Lower leg skin (tissue), 3 donors: Measurements from ENCODE around the gene COL25A1.

Source experiments
- CTCF ChIP-seq, 3 donors: fragments of 450-650 bp; IDR thresholded peaks; one replicate each; pipeline ENCODE4 v1.5.1; 2016; ENCODE audit warnings: antibody characterized with exemption in 3 of 3, mild to moderate bottlenecking in 3 of 3, moderate library complexity in 2 of 3
- POLR2A ChIP-seq, 2 donors: fragments of 450-650 bp; IDR thresholded peaks; one replicate each; pipeline ENCODE4 v1.6.1; 2016 to 2017; ENCODE audit warnings: antibody characterized with exemption in 2 of 2, mild to moderate bottlenecking in 1 of 2, moderate library complexity in 1 of 2

- no peak for TF ChIP-seq POLR2A (IDR thresholded peaks at IDR 0.05)
- no peak for TF ChIP-seq CTCF (IDR thresholded peaks at IDR 0.05)
Measured at GRCh38 chr4:108783665-108784463, 518.6 kb downstream of the COL25A1 start.
